ENCODE data around the gene FRMD4B. TPM values are rescaled to one million over a fixed set of nuclear protein-coding genes. Genes with fewer than 3 reads are reported as not detected.

Gene FRMD4B
- total RNA-seq, 4 donors from 2014 or later, result 15.5 to 36.7 (median 26.0) TPM

GRCh38 chr3:69338911-69339310 is 47.0 kb downstream of the FRMD4B start:
- Histone ChIP-seq H3K27me3 (no peaks in the 10 kb centered on the region), H3K36me3 (no peaks in the 10 kb centered on the region), H3K4me3 (no peak overlapping the region), H3K4me1 (no peaks in the 10 kb centered on the region), H3K27ac (peak overlapping the region in 2 of 4 donors; percentile 6 to 12), H3K9me3 (no peaks in the 10 kb centered on the region)
- no peak for DNase-seq
- 55 to 60% methylated on average over 4 of the region's 4 CpGs for WGBS, 2 donors (ENCODE audit: low coverage in 1 of 2)
- in situ Hi-C loops (cut with MboI; ENCODE audit: low pct_ligation_motif_present in 1 of 4, low pct_unique_long_range_greater_than_20kb in 1 of 4, low sequenced_read_pairs in 3 of 4) (no loop called here), intact Hi-C loops (cut with DNase I; ENCODE audit: low total_unique reads) (no loop called here)
- no peak for TF ChIP-seq CTCF (IDR thresholded peaks at IDR 0.05)
- TF ChIP-seq POLR2AphosphoS5 (IDR thresholded peaks at IDR 0.05), result no peak
- TF ChIP-seq POLR2A (IDR thresholded peaks at IDR 0.05), result no peak
- no peak for TF ChIP-seq EP300 (IDR thresholded peaks at IDR 0.05; ENCODE audit: low read depth)

GRCh38 chr3:69332934-69333333 is 53.0 kb downstream of the FRMD4B start:
- no peaks in the 10 kb centered on the region for H3K9me3 ChIP-seq
- intact Hi-C loops (cut with DNase I; ENCODE audit: low total_unique reads) (no loop called here), in situ Hi-C loops (cut with MboI; ENCODE audit: low pct_ligation_motif_present in 1 of 4, low pct_unique_long_range_greater_than_20kb in 1 of 4, low sequenced_read_pairs in 3 of 4) (no loop called here)
- DNase-seq, result no peak
- H3K27me3 ChIP-seq, result no peaks in the 10 kb centered on the region
- 57 to 89% methylated on average over 2 of the region's 2 CpGs for WGBS, 2 donors (ENCODE audit: low coverage in 1 of 2)
- peaks cover 0 to 13% (median 6%) of the 10 kb centered on the region in 4 donors for H3K4me1 ChIP-seq
- no peaks in the 10 kb centered on the region for H3K36me3 ChIP-seq
- no peak for TF ChIP-seq CTCF (IDR thresholded peaks at IDR 0.05)
- TF ChIP-seq POLR2AphosphoS5 (IDR thresholded peaks at IDR 0.05), result no peak
- TF ChIP-seq POLR2A (IDR thresholded peaks at IDR 0.05), result no peak
- no peak for TF ChIP-seq EP300 (IDR thresholded peaks at IDR 0.05; ENCODE audit: low read depth)
- H3K27ac ChIP-seq, result no peak overlapping the region
- H3K4me3 ChIP-seq, result no peak overlapping the region

- Histone ChIP-seq H3K36me3 (no peaks in the 10 kb centered on the region), H3K9me3 (no peaks in the 10 kb centered on the region), H3K4me1 (peaks cover 0 to 29% (median 14%) of the 10 kb centered on the region in 4 donors), H3K4me3 (no peak overlapping the region), H3K27ac (peak overlapping the region; percentile 16 to 60 (median 34)), H3K27me3 (no peaks in the 10 kb centered on the region)
- intact Hi-C loops (cut with DNase I; ENCODE audit: low total_unique reads), result no loop called here
- no peak for DNase-seq
- TF ChIP-seq EP300 (IDR thresholded peaks at IDR 0.05; ENCODE audit: low read depth), result no peak
- no peak for TF ChIP-seq CTCF (IDR thresholded peaks at IDR 0.05)
- TF ChIP-seq POLR2AphosphoS5 (IDR thresholded peaks at IDR 0.05), result no peak
- TF ChIP-seq POLR2A (IDR thresholded peaks at IDR 0.05), result no peak
- in situ Hi-C loops (cut with MboI; ENCODE audit: low pct_ligation_motif_present in 1 of 4, low pct_unique_long_range_greater_than_20kb in 1 of 4, low sequenced_read_pairs in 3 of 4), result no loop called here
- WGBS, 2 donors (ENCODE audit: low coverage in 1 of 2), result 60 to 65% methylated on average over 3 to 10 of the region's 10 CpGs
Measured at GRCh38 chr3:69330891-69331400, 54.9 kb downstream of the FRMD4B start.

- WGBS, 2 donors (ENCODE audit: low coverage in 1 of 2), result 78% methylated on average over 1 of the region's 1 CpG
- peak overlapping the region in 1 of 4 donors; percentile 37 for H3K27ac ChIP-seq
- no peaks in the 10 kb centered on the region for H3K9me3 ChIP-seq
- H3K36me3 ChIP-seq, result no peaks in the 10 kb centered on the region
- intact Hi-C loops (cut with DNase I; ENCODE audit: low total_unique reads) (no loop called here), in situ Hi-C loops (cut with MboI; ENCODE audit: low pct_ligation_motif_present in 1 of 4, low pct_unique_long_range_greater_than_20kb in 1 of 4, low sequenced_read_pairs in 3 of 4) (no loop called here)
- no peak for TF ChIP-seq POLR2A (IDR thresholded peaks at IDR 0.05)
- TF ChIP-seq CTCF (IDR thresholded peaks at IDR 0.05), result no peak
- TF ChIP-seq POLR2AphosphoS5 (IDR thresholded peaks at IDR 0.05), result no peak
- TF ChIP-seq EP300 (IDR thresholded peaks at IDR 0.05; ENCODE audit: low read depth), result no peak
- H3K27me3 ChIP-seq, result no peaks in the 10 kb centered on the region
- H3K4me3 ChIP-seq, result no peak overlapping the region
- peaks cover 0 to 29% (median 14%) of the 10 kb centered on the region in 4 donors for H3K4me1 ChIP-seq
- DNase-seq, result no peak
Measured at GRCh38 chr3:69329892-69330291, 56.0 kb downstream of the FRMD4B start.

Data from transverse colon (tissue), 4 donors.